Measurements from ENCODE around the gene NXN.
"Not testable (repeated sequence)": the region's sequence is repeated elsewhere in the genome, so short reads cannot be mapped to it uniquely, and the experiment has no call there.

The NXN gene

GRCh38 chr17:930258-930657 is 49.3 kb downstream of the NXN start:
- no peak overlapping the region for H3K4me3 ChIP-seq (ENCODE audit: low read length)
- DNase-seq (ENCODE audit: low read depth, low spot score): no peak

DNA sequence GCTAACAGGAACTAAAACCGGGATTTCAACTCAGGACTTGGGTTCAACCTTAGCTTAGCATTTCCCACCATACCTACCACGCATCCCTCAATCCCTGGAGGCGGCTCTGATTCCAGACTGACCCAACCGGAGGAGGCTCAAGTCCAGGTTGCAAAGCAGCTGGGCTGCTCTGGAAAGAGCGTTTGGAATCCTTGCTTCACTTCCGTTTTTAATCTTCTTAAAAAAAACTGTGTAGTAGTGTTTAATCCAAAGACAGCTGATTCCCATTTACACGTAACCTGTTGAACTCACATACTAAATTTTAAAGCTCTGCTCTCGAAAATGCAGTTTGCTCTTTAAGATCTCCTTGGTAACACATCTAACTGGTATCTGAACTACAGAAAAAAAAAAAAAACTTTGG is 50.0 kb downstream of the NXN start:
- no peak overlapping the region for H3K4me3 ChIP-seq (ENCODE audit: low read length)
- DNase-seq (ENCODE audit: low read depth, low spot score): no peak

GRCh38 chr17:927611-928461 is 51.7 kb downstream of the NXN start:
- no peak for DNase-seq (ENCODE audit: low read depth, low spot score)
- no peak overlapping the region for H3K4me3 ChIP-seq (ENCODE audit: low read length)

DNA sequence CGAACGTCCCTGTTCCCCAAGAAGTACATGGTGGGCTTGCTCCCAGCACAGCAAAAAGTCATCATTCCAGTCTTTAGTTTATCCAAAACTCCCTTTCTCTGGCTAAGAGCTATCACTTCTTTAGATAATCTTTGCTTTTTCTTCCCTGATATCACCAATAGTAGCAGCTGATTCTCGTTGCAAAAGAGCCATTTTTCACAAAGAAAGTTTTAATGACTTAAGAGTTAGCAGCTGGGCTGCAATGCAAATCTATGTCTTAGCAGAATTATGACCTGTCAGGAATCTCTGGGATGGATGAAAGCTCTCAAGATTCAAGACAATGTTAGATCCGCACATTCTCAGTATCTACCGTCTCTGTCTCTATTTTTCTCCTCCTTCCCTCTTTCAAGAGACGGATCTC is 53.8 kb downstream of the NXN start:
- no peak overlapping the region for H3K4me3 ChIP-seq (ENCODE audit: low read length)
- DNase-seq (ENCODE audit: low read depth, low spot score): no peak

DNA sequence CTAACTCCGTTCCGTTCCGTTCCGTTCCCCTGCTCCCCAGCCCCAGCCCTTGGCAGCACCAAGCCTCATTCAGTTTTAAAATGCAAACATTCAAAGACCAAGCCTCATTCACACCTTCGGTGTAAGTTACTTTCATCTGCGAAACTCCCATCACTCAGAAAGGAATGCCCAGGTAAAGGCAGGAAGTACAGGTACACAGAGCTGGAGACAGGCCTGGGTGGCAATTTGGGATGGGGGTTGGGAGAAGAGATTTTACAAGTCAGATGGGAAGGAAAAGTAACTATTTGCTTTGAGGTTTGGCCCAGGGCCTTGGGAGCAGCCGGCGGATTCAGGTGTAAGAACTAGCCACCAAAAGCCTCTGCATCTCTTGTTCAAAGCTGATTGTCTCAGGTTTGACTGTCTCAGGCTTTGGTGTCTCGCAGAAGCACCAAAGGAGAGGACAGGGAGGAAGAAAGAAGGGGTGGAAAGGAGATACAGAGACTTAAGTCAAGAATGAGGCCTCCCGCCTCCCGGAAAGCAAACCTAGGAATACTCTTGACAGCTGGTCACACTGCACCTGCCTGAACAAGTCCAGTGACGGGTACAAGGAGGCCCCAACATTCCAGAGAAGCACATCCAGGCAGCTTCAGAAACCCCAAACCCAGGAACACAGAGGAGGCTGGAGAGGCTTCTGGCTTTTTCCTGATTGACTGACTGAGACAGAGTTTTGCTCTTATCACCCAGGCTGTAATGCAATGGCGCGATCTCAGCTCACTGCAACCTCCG is 54.7 kb downstream of the NXN start:
- DNase-seq (ENCODE audit: low read depth, low spot score): no peak
- H3K4me3 ChIP-seq (ENCODE audit: low read length): no peak overlapping the region

DNA sequence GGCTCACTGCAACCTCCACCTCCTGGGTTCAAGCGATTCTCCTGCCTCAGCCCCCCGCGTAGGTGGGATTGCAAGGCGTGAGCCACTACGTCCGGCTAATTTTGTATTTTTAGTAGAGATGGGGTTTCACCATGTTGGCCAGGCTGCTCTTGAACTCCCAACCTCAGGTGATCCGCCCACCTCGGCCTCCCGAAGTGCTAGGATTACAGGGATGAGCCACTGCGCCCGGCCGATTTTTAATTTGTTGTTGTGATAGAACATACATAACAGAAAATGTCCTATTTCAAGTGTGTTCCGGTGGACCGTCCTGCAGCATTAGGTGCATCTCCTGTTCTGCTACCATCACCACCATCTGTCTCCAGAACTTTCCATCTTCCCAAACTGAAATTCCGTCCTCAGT is 55.3 kb downstream of the NXN start:
- not testable (repeated sequence) for H3K4me3 ChIP-seq (ENCODE audit: low read length); DNase-seq (ENCODE audit: low read depth, low spot score)

GRCh38 chr17:923633-924032 is 55.9 kb downstream of the NXN start:
- H3K4me3 ChIP-seq (ENCODE audit: low read length): no peak overlapping the region
- DNase-seq (ENCODE audit: low read depth, low spot score): no peak

DNA sequence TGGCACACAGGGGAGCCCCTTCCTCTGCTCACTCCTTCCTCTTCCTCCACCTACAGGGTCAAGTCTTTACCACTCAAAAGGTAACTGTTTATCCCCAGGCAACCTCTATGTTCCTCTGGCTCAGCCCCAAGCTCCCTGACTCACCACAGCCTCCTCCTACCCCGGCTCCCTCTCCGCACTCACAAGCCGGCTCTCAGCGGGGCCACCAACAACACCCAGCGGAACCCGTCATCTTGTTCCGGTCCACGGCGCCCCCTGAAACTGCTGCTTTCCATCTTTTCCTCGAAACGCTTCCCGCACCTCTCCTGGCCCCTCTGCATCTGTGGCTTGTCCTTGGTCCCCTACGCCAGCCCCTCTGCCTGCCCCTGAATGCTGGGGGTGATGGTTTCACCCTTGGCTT is 58.4 kb downstream of the NXN start:
- H3K4me3 ChIP-seq (ENCODE audit: low read length): no peak overlapping the region
- DNase-seq (ENCODE audit: low read depth, low spot score): no peak

GRCh38 chr17:920190-920589 is 59.4 kb downstream of the NXN start:
- H3K4me3 ChIP-seq (ENCODE audit: low read length): no peak overlapping the region
- DNase-seq (ENCODE audit: low read depth, low spot score): no peak

- DNase-seq (ENCODE audit: low read depth, low spot score): no peak
- no peak overlapping the region for H3K4me3 ChIP-seq (ENCODE audit: low read length)
Measured at GRCh38 chr17:917941-918740, 61.4 kb downstream of the NXN start.

DNA sequence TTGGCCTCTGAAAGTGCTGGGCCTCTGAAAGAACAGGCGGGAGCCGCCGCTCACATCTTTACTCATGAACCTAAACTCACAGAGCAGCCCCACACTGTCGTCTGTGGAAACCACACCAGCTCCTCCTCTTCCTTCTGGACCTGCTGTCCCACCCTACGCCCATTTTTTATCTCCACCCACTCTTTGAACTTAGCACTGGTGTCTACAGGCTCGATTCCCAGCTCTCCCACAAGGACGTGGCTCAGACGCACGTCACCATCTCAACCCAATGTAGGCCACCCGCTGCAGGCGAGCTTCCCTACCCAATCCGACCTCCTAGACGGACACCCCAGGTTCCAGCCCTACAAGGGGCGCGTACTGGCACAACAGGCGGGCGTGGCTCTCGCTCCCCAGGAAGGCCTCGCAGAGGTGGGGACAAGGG is 62.2 kb downstream of the NXN start:
- H3K4me3 ChIP-seq (ENCODE audit: low read length): no peak overlapping the region
- DNase-seq (ENCODE audit: low read depth, low spot score): no peak

GRCh38 chr17:916315-916714 is 63.3 kb downstream of the NXN start:
- DNase-seq (ENCODE audit: low read depth, low spot score): no peak
- no peak overlapping the region for H3K4me3 ChIP-seq (ENCODE audit: low read length)

DNA sequence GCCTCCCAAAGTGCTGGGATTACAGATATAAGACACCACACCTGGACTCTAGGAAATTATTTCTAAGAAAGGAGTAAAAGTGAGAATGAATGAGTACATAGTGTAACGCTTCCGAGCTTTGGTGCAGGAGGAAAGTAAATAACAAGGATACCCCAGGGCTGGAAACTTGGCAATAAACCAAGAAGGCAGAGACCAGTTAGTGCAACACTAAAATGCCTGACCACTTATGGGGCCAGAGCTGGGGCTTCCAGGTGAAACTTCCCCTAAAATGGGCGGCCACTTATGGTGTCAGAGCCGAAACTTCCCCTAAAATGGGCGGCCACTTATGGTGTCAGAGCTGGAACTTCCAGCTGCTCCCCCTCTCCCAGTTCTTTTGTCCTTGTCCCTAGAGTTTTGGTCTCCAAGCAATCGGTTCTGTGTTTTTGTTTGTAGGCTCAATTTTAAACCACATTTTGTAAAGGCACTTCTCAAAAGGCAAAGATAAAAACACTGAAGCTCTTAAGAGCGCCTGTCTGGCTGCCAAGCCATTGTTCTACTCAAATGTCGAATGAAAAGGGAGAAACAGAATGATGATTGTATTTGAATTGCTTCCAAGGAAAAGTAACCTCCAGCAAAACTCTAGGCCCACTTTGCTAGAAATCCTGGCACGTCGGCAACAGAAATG is 63.9 kb downstream of the NXN start:
- no peak for DNase-seq (ENCODE audit: low read depth, low spot score)
- no peak overlapping the region for H3K4me3 ChIP-seq (ENCODE audit: low read length)

GRCh38 chr17:914561-914960 is 65.0 kb downstream of the NXN start:
- no peak for DNase-seq (ENCODE audit: low read depth, low spot score)
- no peak overlapping the region for H3K4me3 ChIP-seq (ENCODE audit: low read length)

GRCh38 chr17:913207-913606 is 66.4 kb downstream of the NXN start:
- no peak overlapping the region for H3K4me3 ChIP-seq (ENCODE audit: low read length)
- DNase-seq (ENCODE audit: low read depth, low spot score): no peak

GRCh38 chr17:909642-910323 is 69.8 kb downstream of the NXN start:
- DNase-seq (ENCODE audit: low read depth, low spot score): no peak
- no peak overlapping the region for H3K4me3 ChIP-seq (ENCODE audit: low read length)

DNA sequence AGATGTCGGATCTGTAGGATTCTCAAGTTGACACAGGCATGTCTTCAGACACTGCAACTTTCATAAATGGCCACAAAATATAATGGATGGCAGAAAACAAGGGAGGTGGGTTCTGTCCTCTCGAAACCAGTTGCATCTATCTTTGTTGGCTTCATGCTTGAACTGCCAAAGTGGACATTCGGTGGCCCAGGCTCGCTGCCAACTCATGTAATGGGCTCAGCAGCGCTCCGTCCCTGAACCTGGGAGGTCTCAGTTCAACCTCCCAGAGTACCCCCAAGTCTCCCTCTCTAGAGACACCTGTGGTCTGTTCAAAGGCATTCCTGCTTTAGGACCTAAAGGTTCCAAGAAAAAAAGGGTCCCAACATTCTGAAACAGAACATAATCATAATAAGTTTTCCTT is 71.9 kb downstream of the NXN start:
- H3K4me3 ChIP-seq (ENCODE audit: low read length): no peak overlapping the region
- no peak for DNase-seq (ENCODE audit: low read depth, low spot score)

- not testable (repeated sequence) for DNase-seq (ENCODE audit: low read depth, low spot score); H3K4me3 ChIP-seq (ENCODE audit: low read length)
Measured at GRCh38 chr17:905708-906107, 73.9 kb downstream of the NXN start.
